Vagina (tissue), 2 donors: ENCODE measurements around the gene HIKESHI.

Experiments
- CTCF ChIP-seq, 3 experiments: fragments of 450-650 bp in 2 of 3; fragments of 200-600 bp in 1 of 3; sonication (generic) in 1 of 3; IDR thresholded peaks; one replicate each; pipeline ENCODE4 v1.5.1; 2017 to 2019; ENCODE audit warnings: antibody characterized with exemption in 3 of 3, mild to moderate bottlenecking in 2 of 3, moderate library complexity in 2 of 3
- POLR2A ChIP-seq, 2 donors: fragments of 450-650 bp; IDR thresholded peaks; one replicate each; pipeline ENCODE4 v1.6.1; 2017; ENCODE audit warnings: antibody characterized with exemption in 2 of 2, mild to moderate bottlenecking in 2 of 2, moderate library complexity in 2 of 2

DNA sequence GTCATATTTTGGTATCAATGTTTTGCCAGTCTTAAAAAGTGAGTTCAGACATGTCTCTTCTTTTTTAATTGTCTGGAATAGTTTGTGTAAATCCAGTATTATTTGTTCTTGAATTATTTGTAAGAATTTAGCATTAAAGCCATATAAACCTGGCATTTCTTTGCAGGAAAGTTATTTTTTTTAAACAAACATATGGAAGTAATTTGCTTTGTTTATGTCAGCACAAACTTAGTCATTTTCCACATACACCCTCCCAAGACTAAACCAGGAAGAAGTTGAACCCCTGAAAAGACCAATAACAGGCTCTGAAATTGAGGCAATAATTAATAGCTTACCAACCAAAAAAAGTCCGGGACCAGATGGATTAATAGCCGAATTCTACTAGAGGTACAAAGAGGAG is 63.5 kb downstream of the HIKESHI start:
- no peak for TF ChIP-seq CTCF (IDR thresholded peaks at IDR 0.05)
- TF ChIP-seq POLR2A (IDR thresholded peaks at IDR 0.05) = no peak
